BE2C (cell line): ENCODE data around the gene TMEM132D.
"Not testable (repeated sequence)": the region's sequence is repeated elsewhere in the genome, so short reads cannot be mapped to it uniquely, and the experiment has no call there.

ENCODE experiments used
- DNase-seq: peaks from one replicate; pipeline ENCODE4 v3.0.0-alpha.2; 2020
- H3K27me3 ChIP-seq: fragments of 250-450 bp; sonication (Bioruptor Pico); 2 replicates; pipeline ENCODE4 v1.5.1; 2020; ENCODE audit warnings: mild to moderate bottlenecking
- H3K36me3 ChIP-seq: fragments of 250-450 bp; sonication (Bioruptor Pico); 2 replicates; pipeline ENCODE4 v1.5.1; 2020; ENCODE audit warnings: mild to moderate bottlenecking
- H3K4me1 ChIP-seq: fragments of 250-450 bp; sonication (Bioruptor Pico); 2 replicates; pipeline ENCODE4 v1.5.1; 2020
- H3K4me3 ChIP-seq: 2 replicates; pipeline ENCODE4 v1.5.1; 2011; ENCODE audit warnings: low read depth, low read length
- H3K9me3 ChIP-seq: fragments of 250-450 bp; sonication (Bioruptor Pico); 2 replicates; pipeline ENCODE4 v1.5.1; 2020
- CTCF ChIP-seq: IDR thresholded peaks from 2 replicates; pipeline ENCODE4 v1.5.1; 2012; ENCODE audit warnings: mild to moderate bottlenecking, low read depth, low read length

Gene TMEM132D

DNA sequence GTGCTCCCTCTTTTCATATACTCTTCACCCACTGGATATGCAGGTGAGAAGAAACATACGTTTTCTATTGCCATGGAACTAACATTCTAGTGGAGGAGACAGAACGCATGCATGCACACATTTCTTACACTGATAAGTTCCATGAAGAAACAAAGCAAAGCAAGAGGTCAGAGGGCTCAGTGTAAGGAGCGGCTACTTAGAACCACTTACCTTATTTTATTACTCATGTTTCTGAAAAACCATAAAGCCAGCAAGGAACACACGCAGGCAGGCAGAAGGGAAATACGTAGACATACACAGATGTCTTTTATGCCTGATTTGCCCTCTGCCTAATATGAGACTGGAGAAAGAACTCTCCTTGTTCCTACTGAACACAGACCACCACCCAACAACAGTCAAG, 362.9 kb downstream of the TMEM132D start:
- Histone ChIP-seq H3K27me3 (no peaks in the 10 kb centered on the region), H3K36me3 (no peaks in the 10 kb centered on the region), H3K4me3 (no peak overlapping the region), H3K4me1 (no peaks in the 10 kb centered on the region), H3K9me3 (no peaks in the 10 kb centered on the region; the same call in 1 of the 2 replicates)
- TF ChIP-seq CTCF = no peak
- no peak for DNase-seq

DNA sequence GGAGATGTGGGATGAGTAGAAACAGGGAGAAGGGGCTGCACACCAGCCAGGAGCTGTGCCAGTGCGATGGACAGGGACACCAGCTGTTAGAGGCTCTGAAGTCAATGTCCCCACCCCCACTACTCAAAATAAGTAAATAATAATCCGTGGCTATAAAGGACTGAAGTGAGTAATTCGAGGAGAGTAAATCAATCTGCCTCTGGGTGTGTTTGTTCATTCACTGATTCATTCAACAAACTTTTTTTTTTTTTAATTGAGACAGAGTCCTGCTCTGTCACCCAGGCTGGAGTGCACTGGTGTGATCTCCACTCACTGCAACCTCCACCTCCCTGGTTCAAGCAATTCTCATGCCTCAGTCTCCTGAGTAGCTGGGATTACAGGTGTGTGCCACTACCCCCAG, 363.6 kb downstream of the TMEM132D start:
- H3K4me1 ChIP-seq = no peaks in the 10 kb centered on the region
- no peak for DNase-seq
- TF ChIP-seq CTCF = no peak

DNA sequence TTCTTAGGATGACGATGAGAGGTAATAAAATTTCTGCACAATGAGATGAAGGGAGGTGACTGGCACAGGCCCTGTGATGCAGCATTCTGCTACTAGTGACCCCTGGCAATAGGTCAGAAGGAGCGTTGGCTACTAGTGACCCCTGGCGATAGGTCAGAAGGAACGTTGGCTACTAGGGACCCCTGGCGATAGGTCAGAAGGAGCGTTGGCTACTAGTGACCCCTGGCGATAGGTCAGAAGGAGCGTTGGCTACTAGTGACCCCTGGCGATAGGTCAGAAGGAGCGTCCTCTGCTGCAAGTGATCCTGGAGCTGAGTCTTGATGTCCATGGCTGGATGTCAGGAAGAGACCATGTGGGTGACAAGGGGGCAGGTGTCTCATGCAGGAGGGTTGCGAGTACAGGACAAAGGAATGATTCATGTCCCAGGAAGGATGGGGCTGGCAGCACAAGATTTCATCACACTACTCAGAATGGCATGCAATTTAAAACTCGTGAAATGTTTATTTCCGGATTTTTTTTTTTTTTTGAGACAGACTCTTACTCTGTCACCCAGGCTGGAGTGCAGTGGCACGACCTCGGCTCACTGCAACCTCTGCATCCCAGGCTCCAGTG, 365.0 kb downstream of the TMEM132D start:
- not testable (repeated sequence) for H3K9me3 ChIP-seq, H3K4me3 ChIP-seq, H3K27me3 ChIP-seq, H3K4me1 ChIP-seq, DNase-seq, H3K36me3 ChIP-seq

More for the DNA sequence above, 363.6 kb downstream of the TMEM132D start:
- Histone ChIP-seq H3K27me3 (no peaks in the 10 kb centered on the region), H3K36me3 (no peaks in the 10 kb centered on the region), H3K9me3 (no peaks in the 10 kb centered on the region; the same call in 1 of the 2 replicates), H3K4me3 (no peak overlapping the region)

DNA sequence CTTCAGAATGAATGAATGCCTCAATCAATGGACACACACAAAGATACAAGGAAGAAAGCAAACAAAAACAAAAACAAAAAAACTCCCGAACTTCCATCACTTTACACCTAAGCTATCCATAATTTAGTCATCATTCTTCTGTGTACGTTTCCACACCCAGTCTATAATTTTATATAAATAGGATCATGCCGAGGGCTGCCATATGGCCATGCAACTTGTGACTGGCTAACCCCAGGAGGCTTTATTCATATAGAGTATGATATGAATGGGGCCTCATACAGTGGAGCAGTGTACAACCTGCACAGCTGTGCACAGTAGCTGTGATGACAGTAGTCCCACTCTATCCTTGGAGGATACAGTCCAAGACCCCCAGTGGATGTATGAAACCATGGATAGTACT, 365.7 kb downstream of the TMEM132D start:
- Histone ChIP-seq H3K27me3 (no peaks in the 10 kb centered on the region), H3K36me3 (no peaks in the 10 kb centered on the region), H3K4me3 (no peak overlapping the region), H3K9me3 (no peaks in the 10 kb centered on the region; the same call in 1 of the 2 replicates), H3K4me1 (no peaks in the 10 kb centered on the region)
- no peak for DNase-seq
- TF ChIP-seq CTCF = no peak

DNA sequence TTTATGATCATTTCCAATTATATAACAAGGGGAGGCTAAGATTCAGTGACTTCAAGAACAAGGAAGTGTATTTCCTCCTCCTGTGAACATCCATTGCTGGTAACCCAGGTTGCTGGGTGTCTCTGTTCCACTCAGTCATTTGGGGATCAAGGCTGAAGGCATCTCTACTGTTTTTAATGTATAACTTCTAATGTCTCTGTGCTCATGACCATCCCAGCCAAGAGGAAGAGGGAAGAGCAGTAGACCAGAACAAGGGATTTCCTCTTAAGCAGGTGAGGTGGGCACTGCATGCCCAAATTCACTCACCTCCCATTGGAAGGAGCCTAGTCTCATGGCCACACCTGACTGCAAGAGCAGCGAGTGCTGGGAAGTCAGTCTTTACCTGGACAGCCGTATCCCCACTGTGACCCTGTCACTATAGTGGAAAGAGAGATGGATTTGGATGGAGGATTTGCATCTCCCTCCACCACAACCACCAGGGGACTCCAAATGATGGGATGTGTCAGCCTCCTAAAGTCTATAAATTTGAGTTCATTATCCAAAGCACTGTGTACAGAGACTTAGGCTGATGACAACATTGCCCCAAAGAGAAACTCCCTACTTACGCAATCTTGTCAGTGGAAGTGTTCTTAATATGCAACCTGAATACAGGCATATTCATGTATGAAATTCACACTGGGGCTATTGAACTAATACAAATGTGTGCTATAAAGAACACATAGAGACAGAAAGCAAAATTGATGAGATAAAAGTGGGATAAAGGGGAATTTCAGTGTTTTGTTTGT, 368.7 kb downstream of the TMEM132D start:
- Histone ChIP-seq H3K36me3 (no peaks in the 10 kb centered on the region), H3K27me3 (no peaks in the 10 kb centered on the region), H3K4me1 (no peaks in the 10 kb centered on the region), H3K9me3 (no peaks in the 10 kb centered on the region), H3K4me3 (no peak overlapping the region)
- no peak for TF ChIP-seq CTCF
- DNase-seq = no peak

GRCh38 chr12:129532707-129533499, 370.9 kb downstream of the TMEM132D start:
- H3K4me1 ChIP-seq = no peaks in the 10 kb centered on the region
- H3K36me3 ChIP-seq = no peaks in the 10 kb centered on the region
- H3K9me3 ChIP-seq = no peaks in the 10 kb centered on the region
- no peaks in the 10 kb centered on the region for H3K27me3 ChIP-seq
- no peak for DNase-seq
- no peak for TF ChIP-seq CTCF
- no peak overlapping the region for H3K4me3 ChIP-seq
